Mononuclear cell (primary cell): ENCODE data around the gene PMEPA1. TPM values are rescaled to one million over a fixed set of nuclear protein-coding genes. Genes with fewer than 3 reads are reported as not detected.
"Not testable (repeated sequence)": the region's sequence is repeated elsewhere in the genome, so short reads cannot be mapped to it uniquely, and the experiment has no call there.

Experiments used
- H3K27me3 ChIP-seq: 2 replicates; pipeline ENCODE4 v1.6.0; 2011; ENCODE audit warnings: low read length, control low read depth; ENCODE audit not compliant: insufficient read depth
- H3K4me1 ChIP-seq: 2 replicates; pipeline ENCODE4 v1.5.1; 2011; ENCODE audit warnings: mild to moderate bottlenecking, low read length, control low read depth; ENCODE audit not compliant: insufficient read depth
- H3K4me3 ChIP-seq: 2 replicates; pipeline ENCODE4 v1.5.1; 2011; ENCODE audit warnings: mild to moderate bottlenecking, low read length, moderate library complexity
- H3K9me3 ChIP-seq: 2 replicates; pipeline ENCODE4 v1.5.1; 2011; ENCODE audit warnings: low read depth, mild to moderate bottlenecking, control low read depth, low read length
- total RNA-seq: library from RNA; depleted of rRNA; stranded (reverse); fragments of >200 nt; gene quantifications from one replicate; pipeline ENCODE4 v1.2.3, GENCODE V29; 2012

The PMEPA1 gene
- total RNA-seq, 1 donor: 1.0 TPM

GRCh38 chr20:57633945-57634491 lies 75.8 kb downstream of the PMEPA1 start:
- peaks cover 14% of the 10 kb centered on the region for H3K4me1 ChIP-seq
- H3K4me3 ChIP-seq: no peak overlapping the region
- peaks cover 19% of the 10 kb centered on the region for H3K9me3 ChIP-seq
- H3K27me3 ChIP-seq: no peaks in the 10 kb centered on the region

- Histone ChIP-seq H3K9me3 (peaks cover 16% of the 10 kb centered on the region), H3K27me3 (no peaks in the 10 kb centered on the region), H3K4me1 (peaks cover 30% of the 10 kb centered on the region), H3K4me3 (no peak overlapping the region)
Measured at GRCh38 chr20:57632286-57632685, 77.5 kb downstream of the PMEPA1 start.

GRCh38 chr20:57630061-57630460 lies 79.8 kb downstream of the PMEPA1 start:
- no peaks in the 10 kb centered on the region for H3K27me3 ChIP-seq
- peak overlapping the region; percentile 30 for H3K4me3 ChIP-seq
- H3K4me1 ChIP-seq: peaks cover 38% of the 10 kb centered on the region
- H3K9me3 ChIP-seq: peaks cover 4% of the 10 kb centered on the region

DNA sequence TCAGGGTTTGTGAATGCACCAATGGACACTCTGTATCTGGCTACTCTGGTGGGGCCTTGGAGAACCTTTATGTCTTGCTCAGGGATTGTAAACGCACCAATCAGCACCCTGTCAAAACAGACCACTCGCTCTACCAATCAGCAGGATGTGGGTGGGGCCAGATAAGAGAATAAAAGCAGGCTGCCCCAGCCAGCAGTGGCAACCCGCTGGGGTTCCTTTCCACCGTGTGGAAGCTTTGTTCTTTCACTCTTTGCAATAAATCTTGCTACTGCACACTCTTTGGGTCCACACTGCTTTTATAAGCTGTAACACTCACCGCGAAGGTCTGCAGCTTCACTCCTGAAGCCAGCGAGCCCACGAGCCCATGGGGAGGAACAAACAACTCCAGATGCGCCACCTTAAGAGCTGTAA lies 80.3 kb downstream of the PMEPA1 start:
- Histone ChIP-seq H3K4me3 (peak overlapping the region; percentile 30), H3K4me1 (peaks cover 38% of the 10 kb centered on the region)
- H3K9me3 ChIP-seq, H3K27me3 ChIP-seq: not testable (repeated sequence)

DNA sequence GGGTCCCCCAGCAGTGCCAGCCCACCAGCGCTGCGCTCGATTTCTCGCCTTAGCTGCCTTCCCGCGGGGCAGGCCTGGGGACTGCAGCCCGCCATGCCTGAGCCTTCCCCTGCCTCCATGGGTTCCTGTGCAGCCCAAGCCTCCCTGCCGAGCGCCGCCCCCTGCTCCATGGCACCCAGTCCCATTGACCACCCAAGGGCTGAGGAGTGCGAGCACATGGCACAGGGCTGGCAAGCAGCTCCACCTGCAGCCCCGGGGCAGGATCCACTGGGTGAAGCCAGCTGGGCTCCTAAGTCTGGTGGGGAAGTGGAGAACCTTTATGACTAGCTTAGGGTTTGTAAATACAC lies 80.9 kb downstream of the PMEPA1 start:
- peaks cover 38% of the 10 kb centered on the region for H3K4me1 ChIP-seq
- H3K9me3 ChIP-seq, H3K27me3 ChIP-seq, H3K4me3 ChIP-seq: not testable (repeated sequence)

DNA sequence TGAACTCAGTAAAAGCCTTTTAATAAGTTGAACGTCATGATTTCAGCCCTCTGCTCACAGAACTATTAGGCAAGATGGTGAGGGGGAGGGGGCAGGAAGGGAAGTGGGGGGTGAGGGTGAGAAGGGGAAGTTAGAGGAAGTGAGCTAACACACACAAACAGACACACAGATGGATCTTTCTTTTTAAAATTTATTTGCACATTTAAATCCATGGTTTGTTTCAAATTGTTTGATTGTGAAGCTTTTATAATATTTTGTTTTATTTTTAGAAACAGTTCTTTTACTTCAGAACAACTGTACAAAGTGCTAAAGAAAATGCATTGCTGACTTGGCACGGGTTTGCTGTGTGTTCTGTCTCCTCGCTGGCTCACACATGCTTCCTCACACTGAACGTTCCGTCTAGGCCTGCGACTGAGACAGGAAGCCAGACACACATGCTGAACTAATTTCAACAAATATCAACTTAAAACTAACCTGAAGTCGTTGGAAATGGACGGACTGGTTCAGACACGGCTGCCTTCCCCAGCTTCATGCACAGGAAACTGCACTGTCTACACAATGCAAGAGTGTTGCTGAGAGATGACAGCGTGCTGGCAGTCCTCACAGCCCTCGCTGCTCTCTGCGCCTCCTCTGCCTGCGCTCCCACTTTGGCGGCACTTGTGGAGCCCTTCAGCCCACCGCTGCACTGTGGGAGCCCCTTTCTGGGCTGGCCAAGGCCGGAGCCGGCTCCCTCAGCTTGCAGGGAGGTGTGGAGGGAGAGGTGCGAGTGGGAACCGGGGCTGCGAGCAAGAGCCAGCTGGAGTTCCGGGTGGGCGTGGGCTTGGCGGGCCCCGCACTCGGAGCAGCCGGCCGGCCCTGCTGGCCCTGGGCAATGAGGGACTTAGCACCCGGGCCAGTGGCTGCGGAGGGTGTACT lies 81.5 kb downstream of the PMEPA1 start:
- H3K27me3 ChIP-seq: no peaks in the 10 kb centered on the region
- H3K4me3 ChIP-seq: no peak overlapping the region
- H3K9me3 ChIP-seq: peaks cover 5% of the 10 kb centered on the region
- H3K4me1 ChIP-seq: peaks cover 38% of the 10 kb centered on the region

- Histone ChIP-seq H3K4me1 (peaks cover 45% of the 10 kb centered on the region), H3K9me3 (peaks cover 5% of the 10 kb centered on the region), H3K4me3 (no peak overlapping the region), H3K27me3 (no peaks in the 10 kb centered on the region)
Measured at GRCh38 chr20:57627339-57627738, 82.5 kb downstream of the PMEPA1 start.

- no peaks in the 10 kb centered on the region for H3K27me3 ChIP-seq
- no peak overlapping the region for H3K4me3 ChIP-seq
- H3K4me1 ChIP-seq: peaks cover 59% of the 10 kb centered on the region
- peaks cover 5% of the 10 kb centered on the region for H3K9me3 ChIP-seq
Measured at GRCh38 chr20:57625978-57626377, 83.8 kb downstream of the PMEPA1 start.

DNA sequence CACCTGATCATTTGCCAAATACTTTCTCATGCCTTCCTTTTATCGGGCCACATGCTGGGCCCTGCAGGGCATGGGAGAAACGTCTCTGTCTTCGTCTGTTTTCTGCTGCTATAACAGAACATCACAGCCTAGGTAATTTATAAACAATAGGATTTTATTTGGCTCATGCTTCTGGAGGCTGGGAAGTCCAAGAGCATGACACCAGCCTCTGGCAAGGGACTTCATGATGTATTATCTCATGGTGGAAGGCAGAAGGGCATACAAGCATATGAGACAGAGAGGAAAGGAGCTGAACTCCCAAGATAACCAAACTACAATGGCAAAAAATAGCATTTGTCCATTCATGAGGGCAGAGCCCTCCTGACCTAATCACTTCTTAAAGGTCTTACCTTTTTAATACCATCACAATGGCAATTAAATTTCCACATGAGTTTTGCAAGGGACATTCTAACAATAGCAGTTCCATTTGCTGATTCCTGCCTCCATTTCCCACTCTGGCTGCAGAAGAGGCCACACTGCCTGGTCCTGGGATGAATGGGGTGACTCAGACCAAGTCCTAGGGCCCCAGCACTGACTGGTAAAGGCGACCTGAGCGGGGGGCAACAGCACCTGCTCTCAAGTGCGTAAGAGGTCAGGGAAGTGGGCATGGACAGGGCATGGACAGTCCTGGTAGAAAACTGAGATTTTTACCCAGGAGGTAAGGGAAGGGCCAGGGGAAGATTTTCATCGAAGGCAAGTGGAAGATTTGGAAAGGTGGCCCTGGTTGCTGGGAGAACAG lies 84.4 kb downstream of the PMEPA1 start:
- H3K9me3 ChIP-seq: peaks cover 5% of the 10 kb centered on the region
- no peaks in the 10 kb centered on the region for H3K27me3 ChIP-seq
- H3K4me3 ChIP-seq: no peak overlapping the region
- H3K4me1 ChIP-seq: peaks cover 64% of the 10 kb centered on the region

GRCh38 chr20:57624124-57624523 lies 85.7 kb downstream of the PMEPA1 start:
- Histone ChIP-seq H3K4me1 (peaks cover 64% of the 10 kb centered on the region), H3K4me3 (no peak overlapping the region), H3K27me3 (no peaks in the 10 kb centered on the region), H3K9me3 (peaks cover 5% of the 10 kb centered on the region)

- Histone ChIP-seq H3K4me3 (no peak overlapping the region), H3K4me1 (peaks cover 65% of the 10 kb centered on the region), H3K27me3 (no peaks in the 10 kb centered on the region), H3K9me3 (peaks cover 5% of the 10 kb centered on the region)
Measured at GRCh38 chr20:57622579-57623381, 87.0 kb downstream of the PMEPA1 start.

GRCh38 chr20:57622201-57622570 lies 87.6 kb downstream of the PMEPA1 start:
- H3K4me1 ChIP-seq: peaks cover 65% of the 10 kb centered on the region
- H3K4me3 ChIP-seq: no peak overlapping the region
- no peaks in the 10 kb centered on the region for H3K27me3 ChIP-seq
- H3K9me3 ChIP-seq: peaks cover 5% of the 10 kb centered on the region

DNA sequence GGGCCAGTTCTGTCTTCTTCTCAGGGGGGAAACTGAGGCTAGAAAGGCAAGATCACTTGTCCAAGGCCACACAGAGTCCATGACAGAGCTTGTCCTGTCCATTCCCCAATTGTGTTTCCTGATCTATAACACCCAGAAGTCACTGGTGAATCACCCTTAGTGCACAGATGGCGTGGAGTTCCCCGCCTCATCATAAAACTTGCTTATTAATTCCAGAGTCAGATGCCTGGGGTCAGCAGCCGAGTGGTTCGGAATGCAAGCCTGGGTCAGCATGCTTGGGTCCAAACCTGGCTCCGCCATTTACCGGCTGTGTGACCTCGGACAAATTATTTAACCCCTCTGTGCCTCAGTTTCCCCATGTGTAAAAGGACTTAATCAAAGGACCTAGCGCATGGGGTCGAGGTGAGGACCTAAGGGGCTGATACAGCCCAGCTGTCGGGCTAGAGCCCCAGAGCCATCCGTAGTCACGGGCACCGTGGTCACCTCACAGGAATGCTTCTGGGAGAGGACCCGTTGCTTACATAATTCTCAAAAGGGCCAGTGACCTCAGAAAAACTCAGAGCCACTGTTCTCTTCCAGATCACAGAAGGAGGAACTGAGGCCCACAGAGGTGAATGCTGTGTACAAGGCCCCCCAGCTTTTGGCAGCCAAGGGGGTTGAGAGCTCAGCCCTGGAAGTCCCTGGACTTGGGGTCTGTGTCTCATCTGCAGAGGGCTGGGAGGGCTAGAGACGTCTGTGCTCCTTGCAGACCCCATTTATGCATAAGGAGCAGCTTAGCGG lies 88.2 kb downstream of the PMEPA1 start:
- Histone ChIP-seq H3K4me1 (peaks cover 65% of the 10 kb centered on the region), H3K27me3 (no peaks in the 10 kb centered on the region), H3K9me3 (peaks cover 5% of the 10 kb centered on the region), H3K4me3 (no peak overlapping the region)

- no peak overlapping the region for H3K4me3 ChIP-seq
- peaks cover 65% of the 10 kb centered on the region for H3K4me1 ChIP-seq
- peaks cover 5% of the 10 kb centered on the region for H3K9me3 ChIP-seq
- H3K27me3 ChIP-seq: no peaks in the 10 kb centered on the region
Measured at GRCh38 chr20:57620999-57621398, 88.8 kb downstream of the PMEPA1 start.
